Progenitor cell of endocrine pancreas (in vitro differentiated cells): ENCODE measurements around the gene SLC35F3. TPM values are rescaled to one million over a fixed set of nuclear protein-coding genes. Genes with fewer than 3 reads are reported as not detected.

Experiments used
- DNase-seq: peaks from one replicate; pipeline ENCODE4 v3.0.0; 2021; ENCODE audit warnings: low spot score; ENCODE audit not compliant: unreplicated experiment
- H3K27ac Mint-ChIP-seq: 2 replicates; pipeline ENCODE4 v1.8.0; 2021; ENCODE audit warnings: mild to moderate bottlenecking, moderate library complexity, mixed read lengths
- H3K27me3 Mint-ChIP-seq: 2 replicates; pipeline ENCODE4 v1.8.0; 2021; ENCODE audit warnings: mixed read lengths
- H3K36me3 Mint-ChIP-seq: 2 replicates; pipeline ENCODE4 v1.8.0; 2022; ENCODE audit warnings: mixed read lengths; ENCODE audit not compliant: insufficient read depth
- H3K4me1 Mint-ChIP-seq: 2 replicates; pipeline ENCODE4 v1.8.0; 2021; ENCODE audit warnings: low read depth, mixed read lengths
- H3K4me3 Mint-ChIP-seq: 2 replicates; pipeline ENCODE4 v1.8.0; 2021; ENCODE audit warnings: low read depth, mild to moderate bottlenecking, moderate library complexity, mixed read lengths
- H3K9me3 Mint-ChIP-seq: 2 replicates; pipeline ENCODE4 v1.8.0; 2021; ENCODE audit warnings: low read depth, mixed read lengths
- total RNA-seq: library from RNA; stranded (reverse); gene quantifications from 2 replicates; pipeline ENCODE4 v1.2.1, GENCODE V29; 2021
- TF ChIP-seq, protein P1 (sequence below): fragments of 200-600 bp; sonication (generic); IDR thresholded peaks from one replicate; pipeline ENCODE4 v1.5.0; 2021; ENCODE audit warnings: antibody characterized with exemption, mild to moderate bottlenecking; ENCODE audit not compliant: unreplicated experiment

The SLC35F3 gene
- total RNA-seq, 1 donor from 2014 or later: 0.74 TPM

DNA sequence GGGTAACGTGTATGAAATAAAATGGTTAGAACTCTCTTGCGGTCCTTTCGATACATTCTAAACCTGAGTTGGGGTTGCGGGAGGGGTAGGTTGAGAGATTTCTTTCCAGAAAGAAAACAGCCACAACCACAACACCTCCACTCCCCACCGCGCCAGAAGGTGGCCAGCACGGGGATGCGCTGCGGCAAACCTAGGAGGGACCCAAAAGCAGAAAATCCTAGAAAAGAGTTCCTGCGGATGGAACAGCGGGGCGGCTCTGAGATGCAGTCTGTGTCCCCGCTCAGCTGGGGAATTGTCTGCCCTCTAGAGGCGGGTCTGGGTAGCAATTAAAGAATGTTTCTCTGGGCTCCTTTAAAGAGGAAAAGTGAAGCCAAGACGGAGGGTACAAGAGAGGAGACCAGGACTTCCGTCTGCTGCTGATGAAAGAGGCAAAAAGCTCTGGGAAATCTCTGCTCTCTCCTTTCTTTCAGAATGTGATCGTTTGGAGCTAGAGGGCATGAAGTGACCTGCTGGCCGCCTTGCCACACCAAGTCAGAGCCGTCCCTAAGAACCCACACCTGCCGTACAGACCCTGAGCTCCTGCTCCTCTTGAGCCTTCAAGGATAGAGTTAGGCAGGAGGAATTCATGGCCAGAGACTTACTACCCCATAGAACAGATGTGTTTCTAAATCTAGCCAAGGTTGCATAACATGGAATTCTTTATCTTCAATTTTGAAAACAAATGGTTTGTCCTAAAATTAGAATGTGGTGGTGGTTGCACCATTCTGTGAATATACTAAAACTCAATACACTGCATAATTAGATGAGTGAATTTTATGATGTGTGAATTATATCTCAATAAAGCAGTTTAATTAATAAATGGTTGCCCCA lies 422.3 kb downstream of the SLC35F3 start:
- Mint-ChIP-seq H3K27me3 (peaks cover 40% of the 10 kb centered on the region), H3K27ac (peak overlapping the region; percentile 35), H3K9me3 (no peaks in the 10 kb centered on the region), H3K4me3 (no peak overlapping the region), H3K4me1 (no peaks in the 10 kb centered on the region), H3K36me3 (no peaks in the 10 kb centered on the region)
- TF ChIP-seq, protein P1, sequence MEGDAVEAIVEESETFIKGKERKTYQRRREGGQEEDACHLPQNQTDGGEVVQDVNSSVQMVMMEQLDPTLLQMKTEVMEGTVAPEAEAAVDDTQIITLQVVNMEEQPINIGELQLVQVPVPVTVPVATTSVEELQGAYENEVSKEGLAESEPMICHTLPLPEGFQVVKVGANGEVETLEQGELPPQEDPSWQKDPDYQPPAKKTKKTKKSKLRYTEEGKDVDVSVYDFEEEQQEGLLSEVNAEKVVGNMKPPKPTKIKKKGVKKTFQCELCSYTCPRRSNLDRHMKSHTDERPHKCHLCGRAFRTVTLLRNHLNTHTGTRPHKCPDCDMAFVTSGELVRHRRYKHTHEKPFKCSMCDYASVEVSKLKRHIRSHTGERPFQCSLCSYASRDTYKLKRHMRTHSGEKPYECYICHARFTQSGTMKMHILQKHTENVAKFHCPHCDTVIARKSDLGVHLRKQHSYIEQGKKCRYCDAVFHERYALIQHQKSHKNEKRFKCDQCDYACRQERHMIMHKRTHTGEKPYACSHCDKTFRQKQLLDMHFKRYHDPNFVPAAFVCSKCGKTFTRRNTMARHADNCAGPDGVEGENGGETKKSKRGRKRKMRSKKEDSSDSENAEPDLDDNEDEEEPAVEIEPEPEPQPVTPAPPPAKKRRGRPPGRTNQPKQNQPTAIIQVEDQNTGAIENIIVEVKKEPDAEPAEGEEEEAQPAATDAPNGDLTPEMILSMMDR: peak; percentile 74
- DNase-seq: peak; percentile 47

GRCh38 chr1:234327577-234328164 lies 423.2 kb downstream of the SLC35F3 start:
- no peak overlapping the region for H3K27ac Mint-ChIP-seq
- H3K27me3 Mint-ChIP-seq: peaks cover 36% of the 10 kb centered on the region
- no peak overlapping the region for H3K4me3 Mint-ChIP-seq
- TF ChIP-seq, protein P1: no peak
- no peaks in the 10 kb centered on the region for H3K36me3 Mint-ChIP-seq
- no peak for DNase-seq
- H3K4me1 Mint-ChIP-seq: no peaks in the 10 kb centered on the region
- H3K9me3 Mint-ChIP-seq: no peaks in the 10 kb centered on the region

DNA sequence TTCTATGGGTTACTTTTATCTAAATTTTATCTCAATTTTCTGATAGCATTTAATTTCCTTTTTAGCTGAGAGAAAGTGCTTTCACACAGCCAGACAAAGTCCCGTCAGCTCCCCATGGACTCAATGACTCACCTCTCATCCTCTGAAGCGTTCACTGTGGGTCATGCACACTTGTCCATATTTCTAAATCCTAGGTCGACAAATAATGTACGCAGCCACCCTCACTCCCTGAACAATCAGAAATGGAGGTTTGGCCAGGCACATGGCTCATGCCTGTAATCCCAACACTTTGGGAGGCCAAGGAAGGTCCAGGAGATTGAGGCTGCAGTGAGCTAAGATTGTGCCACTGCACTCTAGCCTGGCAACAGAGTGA lies 426.4 kb downstream of the SLC35F3 start:
- H3K4me1 Mint-ChIP-seq: no peaks in the 10 kb centered on the region
- no peak overlapping the region for H3K4me3 Mint-ChIP-seq
- peaks cover 11% of the 10 kb centered on the region for H3K27me3 Mint-ChIP-seq

GRCh38 chr1:234331507-234331906 lies 427.0 kb downstream of the SLC35F3 start:
- TF ChIP-seq, protein P1: no peak
- no peak for DNase-seq
- Mint-ChIP-seq H3K27ac (no peak overlapping the region), H3K4me3 (no peak overlapping the region), H3K9me3 (peaks cover 6% of the 10 kb centered on the region), H3K4me1 (no peaks in the 10 kb centered on the region), H3K27me3 (peaks cover 5% of the 10 kb centered on the region), H3K36me3 (no peaks in the 10 kb centered on the region)

More for the DNA sequence above, 426.4 kb downstream of the SLC35F3 start:
- no peak overlapping the region for H3K27ac Mint-ChIP-seq
- TF ChIP-seq, protein P1: no peak
- peaks cover 1% of the 10 kb centered on the region for H3K9me3 Mint-ChIP-seq
- DNase-seq: no peak
- no peaks in the 10 kb centered on the region for H3K36me3 Mint-ChIP-seq

- Mint-ChIP-seq H3K9me3 (peaks cover 38% of the 10 kb centered on the region), H3K36me3 (peaks cover 4% of the 10 kb centered on the region), H3K27ac (no peak overlapping the region), H3K4me1 (no peaks in the 10 kb centered on the region), H3K27me3 (no peaks in the 10 kb centered on the region), H3K4me3 (no peak overlapping the region)
- DNase-seq: no peak
- TF ChIP-seq, protein P1: no peak
Observed at GRCh38 chr1:234336359-234336758, 431.9 kb downstream of the SLC35F3 start.
